HT1080 (cell line): Measurements from ENCODE around the gene EXOSC10. TPM values are rescaled to one million over a fixed set of nuclear protein-coding genes. Genes with fewer than 3 reads are reported as not detected.
"Not testable (repeated sequence)": the region's sequence is repeated elsewhere in the genome, so short reads cannot be mapped to it uniquely, and the experiment has no call there.

Experiments used
- DNase-seq: peaks from one replicate; pipeline ENCODE4 v3.0.0-alpha.2; 2015; ENCODE audit warnings: low read depth
- total RNA-seq: library from RNA; depleted of rRNA; stranded (reverse); fragments of >200 nt; shearing (Covaris generic); gene quantifications from 2 replicates; pipeline ENCODE4 v1.2.3, GENCODE V29; 2014

Gene EXOSC10
- total RNA-seq, 1 experiment from 2014 or later, result 84.8 TPM

DNA sequence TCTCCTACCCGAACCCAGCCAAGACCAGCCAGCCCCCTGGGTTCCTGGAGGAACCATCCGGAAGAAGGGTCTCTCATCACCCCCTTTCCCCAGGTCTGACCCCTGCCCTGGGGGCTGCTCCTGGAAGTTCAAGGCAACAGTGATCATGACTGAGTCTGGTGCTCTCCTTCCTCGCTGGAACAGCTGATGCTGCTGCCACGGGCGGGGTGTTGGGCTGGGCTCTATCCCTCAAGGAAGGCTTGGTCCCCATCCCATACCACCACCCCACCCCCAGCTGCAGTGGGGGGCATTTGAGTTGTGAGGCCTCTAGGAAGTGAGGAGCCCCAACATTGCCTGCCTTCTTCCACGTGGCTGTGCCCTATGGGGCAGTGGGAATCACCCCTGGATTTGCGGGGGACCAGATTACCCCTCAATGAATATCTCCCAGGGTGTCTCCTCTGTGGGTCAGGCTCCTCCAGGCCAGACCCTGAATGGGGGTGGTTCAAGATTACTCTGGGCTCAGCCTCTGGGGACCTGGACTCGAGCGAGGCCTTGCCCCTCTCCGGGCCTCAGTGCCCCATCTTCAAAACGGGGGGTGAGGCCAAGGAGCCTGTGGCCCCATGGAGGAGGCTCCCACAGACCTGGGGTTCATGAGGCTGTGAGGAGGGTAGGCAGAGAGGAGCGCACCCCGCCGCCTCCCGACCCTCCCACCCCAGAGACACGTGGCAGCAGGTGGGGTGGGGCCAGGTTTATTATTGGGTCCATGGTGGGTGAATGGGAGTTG is 55.4 kb downstream of the EXOSC10 start:
- DNase-seq, result no peak

DNA sequence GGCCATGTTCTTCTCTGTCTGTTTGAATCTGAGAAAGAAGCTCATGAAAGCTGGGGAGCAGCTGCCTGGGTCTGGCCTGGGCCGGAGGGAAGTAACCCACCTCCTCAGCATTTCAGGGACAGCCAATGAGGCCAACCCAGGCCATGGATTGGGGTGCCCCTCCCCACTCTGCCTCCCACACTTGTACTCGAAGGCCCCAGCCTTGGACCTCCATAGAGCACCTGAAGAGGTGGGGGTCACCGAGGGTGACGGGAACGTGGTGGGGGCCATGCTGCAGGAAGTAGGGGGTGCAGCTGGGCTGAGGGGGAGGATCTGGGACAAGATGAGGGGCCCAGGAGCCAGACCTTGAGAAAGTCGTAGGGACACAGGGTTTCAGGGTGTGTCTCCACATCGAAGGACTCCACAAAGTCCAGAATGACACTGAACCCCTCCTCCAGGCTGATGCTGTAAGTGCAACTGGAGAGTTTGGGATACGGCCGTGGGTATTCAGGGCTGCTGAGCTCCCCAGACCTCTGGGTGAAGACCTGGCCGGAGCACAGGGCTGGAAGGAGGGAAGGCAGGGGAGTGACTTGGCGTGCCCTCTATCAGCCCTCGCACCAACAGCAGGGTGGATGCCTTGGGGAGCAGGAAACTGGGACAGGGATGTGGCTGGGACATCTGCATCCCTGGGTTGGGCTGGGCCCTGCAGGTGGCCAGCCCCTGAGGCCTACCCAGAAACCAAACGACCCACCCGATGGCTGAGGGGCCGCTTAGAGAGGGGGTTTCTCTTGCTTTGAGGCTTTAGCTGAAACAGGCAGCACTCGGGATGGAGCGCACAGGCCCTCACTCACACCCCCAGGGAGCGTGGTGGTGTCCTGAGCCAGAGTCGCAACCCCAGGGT is 56.4 kb downstream of the EXOSC10 start:
- DNase-seq, result no peak

DNA sequence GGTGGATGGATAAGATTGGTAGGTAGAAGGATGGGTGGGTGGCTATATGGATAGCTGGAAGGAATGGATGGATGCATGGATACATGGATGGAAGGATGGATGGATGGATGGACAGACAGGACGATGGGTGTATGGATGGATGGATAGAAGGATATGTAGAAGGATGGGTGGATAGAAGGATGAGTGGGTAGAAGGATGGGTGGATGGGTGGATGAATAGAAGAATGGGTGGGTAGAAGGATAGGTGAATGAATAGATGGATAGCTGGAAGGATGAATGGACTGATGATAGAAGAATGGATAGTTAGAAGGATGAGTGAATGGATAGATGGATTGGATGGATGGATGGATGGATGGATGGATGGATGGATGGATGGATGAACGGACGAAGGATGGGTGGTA is 57.6 kb downstream of the EXOSC10 start:
- no peak for DNase-seq

DNA sequence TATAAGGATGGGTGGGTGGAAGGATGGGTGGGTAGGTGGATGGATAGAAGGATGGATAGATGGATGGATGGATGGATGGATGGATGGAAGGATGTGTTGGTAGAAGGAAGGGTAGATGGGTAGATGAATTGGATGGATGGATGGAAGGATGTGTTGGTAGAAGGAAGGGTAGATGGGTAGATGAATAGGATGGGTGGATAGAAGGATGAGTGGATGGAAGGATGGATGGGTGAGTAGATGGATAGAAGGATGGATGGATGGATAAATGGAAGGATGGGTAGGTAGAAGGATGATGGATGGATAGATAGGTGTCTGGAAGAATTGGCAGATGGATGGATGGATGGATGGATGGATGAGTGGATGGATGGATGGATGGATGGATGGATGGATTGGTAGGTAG is 58.6 kb downstream of the EXOSC10 start:
- DNase-seq, result no peak

DNA sequence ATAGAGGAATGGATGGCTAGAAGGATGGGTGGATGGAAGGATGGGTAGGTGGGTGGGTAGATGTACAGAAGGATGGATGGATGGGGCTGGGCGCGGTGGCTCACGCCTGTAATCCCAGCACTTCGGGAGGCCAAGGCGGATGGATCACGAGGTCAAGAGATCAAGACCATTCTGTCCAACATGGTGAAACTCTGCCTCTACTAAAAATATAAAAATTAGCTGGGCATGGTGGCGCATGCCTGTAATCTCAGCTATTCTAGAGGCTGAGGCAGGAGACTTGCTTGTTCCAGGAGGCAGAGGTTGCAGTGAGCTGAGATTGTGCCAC is 59.6 kb downstream of the EXOSC10 start:
- DNase-seq, result not testable (repeated sequence)

DNA sequence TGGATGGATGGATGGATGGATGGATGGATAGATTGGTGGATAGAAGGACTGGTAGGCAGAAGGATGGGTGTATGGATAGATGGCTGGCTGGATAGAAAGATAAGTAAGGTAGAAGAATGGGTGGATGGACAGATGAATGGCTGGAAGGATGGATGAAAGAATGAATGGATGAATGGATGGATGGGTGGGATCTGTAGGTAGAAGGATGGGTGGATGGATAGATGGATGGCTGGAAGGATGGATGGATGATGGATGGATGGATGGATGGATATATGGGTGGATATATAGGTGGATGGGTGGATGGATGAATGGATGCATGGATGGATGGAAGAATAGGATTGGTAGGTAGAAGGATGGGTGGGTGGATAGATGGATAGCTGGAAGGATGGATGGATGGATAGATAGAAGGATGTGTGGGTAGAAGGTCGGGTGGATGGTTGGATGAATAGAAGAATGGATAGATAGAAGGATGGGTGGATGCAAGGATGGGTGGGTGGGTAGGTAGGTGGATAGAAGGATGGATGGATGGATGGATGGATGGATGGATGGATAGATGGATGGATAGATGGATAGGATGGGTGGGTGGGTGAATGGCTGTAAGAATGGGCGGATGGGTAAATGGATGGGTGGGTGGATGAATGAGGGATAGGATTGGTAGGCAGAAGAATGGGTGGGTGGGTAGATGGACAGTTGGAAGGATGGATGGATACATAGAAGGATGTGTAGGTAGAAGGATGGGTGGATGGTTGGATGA is 60.1 kb downstream of the EXOSC10 start:
- no peak for DNase-seq

DNA sequence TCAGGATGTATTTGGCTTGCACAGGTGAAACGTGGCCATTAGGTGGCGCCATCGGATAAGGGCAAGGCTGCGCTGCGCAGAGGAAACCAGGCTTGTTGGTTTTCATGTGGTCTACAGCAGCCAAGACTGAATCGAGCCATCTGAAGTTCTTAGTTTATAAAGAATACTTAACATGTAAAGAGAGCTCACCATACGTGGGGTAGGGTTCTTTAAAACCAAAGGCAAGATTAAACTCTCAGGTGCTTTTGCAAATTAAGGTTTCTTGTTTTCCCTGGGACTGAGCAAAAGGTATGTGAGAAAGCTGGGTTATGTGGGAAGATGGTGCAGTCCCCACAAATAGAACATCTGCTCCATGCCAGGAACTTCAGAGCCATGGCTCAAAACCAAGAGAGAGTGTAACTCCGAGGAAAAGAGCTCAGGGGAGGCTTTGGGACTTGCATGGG is 61.9 kb downstream of the EXOSC10 start:
- DNase-seq, result peak; percentile 76

DNA sequence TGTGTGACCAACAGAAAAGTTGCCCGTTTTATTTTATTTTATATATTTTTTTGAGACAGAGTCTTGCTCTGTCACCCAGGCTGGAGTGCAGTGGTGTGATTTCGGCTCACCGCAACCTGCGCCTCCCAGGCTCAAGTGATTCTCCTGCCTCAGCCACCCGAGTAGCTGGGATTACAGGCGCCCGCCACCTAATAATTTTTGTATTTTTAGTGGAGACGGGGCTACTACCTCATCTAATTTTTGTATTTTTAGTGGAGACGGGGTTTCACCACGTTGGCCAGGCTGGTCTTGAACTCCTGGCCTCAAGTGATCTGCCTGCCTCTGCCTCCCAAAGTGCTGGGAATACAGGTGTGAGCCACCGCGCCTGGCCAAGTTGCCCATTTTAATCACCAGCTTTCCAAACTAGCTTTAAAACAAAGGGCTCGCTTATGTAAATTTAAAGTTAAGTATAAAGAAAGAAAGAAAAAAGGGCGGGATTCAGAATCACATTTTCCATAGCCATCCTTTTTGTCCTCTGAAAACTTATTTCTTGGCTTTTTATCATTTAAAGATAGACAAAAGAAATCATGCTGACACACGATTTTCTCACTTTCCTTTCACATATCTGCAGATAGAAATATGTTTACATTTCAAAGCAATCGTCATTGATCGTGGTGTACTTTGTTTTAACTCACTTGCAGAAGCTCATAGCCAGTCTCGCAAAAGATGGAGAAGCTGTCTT is 62.5 kb downstream of the EXOSC10 start:
- not testable (repeated sequence) for DNase-seq

DNA sequence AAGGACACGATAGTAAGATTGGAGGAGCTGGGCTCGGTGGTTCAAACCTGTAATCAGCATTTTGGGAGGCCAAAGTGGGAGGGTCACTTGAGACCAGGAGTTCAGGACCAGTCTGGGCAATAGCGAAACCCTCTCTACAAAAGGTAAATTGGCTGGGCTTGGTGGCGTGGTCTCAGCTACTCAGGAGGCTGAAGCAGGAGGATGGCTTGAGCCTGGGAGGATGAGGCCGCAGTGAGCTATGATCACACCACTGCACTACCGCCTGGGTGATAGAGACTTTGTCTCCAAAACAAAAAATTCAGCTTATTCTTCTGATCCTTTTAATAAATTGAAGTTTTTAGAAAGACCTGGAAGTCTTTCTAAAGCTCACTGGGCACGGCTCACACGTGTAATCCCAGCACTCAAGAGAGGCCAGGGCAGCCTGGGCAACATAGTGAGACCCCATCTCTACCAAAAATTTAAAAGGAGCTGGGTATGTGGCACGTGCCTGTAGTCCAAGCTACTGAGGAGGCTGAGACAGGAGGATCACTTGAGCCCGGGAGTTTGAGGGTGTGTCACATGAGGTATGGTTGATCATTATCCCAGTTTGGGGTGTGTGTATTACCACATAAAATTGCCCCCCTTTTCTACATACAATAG is 67.9 kb downstream of the EXOSC10 start:
- DNase-seq, result no peak

DNA sequence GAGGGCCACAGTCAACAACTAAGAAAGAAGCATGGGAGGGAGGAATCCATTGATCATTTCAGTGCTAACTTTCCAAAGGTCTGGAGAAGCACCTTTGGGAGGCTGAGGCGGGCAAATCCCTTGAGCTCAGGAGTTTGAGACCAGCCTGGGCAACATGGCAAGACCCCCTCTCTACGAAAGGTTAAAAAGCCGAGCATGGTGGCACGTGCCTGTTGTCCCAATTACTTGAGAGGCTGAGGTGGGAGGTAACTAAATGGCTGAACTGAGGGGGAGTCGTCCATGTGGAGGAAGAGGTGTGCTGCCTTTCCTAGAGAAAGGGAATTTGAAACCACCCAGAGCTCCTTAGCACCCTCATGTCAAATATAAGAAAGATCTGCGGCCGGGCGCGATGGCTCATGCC is 68.8 kb downstream of the EXOSC10 start:
- no peak for DNase-seq

DNA sequence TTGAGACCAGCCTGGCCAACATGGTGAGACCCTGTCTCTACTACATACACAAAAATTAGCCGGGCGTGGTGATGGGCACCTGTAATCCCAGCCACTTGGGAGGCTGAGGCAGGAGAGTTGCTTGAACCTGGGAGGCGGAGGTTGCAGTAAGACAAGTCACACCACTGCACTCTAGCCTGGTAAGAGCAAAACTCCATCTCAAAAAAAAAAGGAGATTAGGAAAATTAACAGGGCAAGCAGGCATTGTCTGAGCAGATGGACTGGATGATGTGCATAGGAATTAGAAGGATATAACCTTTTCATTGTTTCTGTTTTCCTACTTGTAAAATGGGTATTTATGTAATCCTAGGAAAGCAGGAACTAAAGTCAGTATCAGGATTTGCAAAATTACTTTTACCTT is 71.7 kb downstream of the EXOSC10 start:
- no peak for DNase-seq

DNA sequence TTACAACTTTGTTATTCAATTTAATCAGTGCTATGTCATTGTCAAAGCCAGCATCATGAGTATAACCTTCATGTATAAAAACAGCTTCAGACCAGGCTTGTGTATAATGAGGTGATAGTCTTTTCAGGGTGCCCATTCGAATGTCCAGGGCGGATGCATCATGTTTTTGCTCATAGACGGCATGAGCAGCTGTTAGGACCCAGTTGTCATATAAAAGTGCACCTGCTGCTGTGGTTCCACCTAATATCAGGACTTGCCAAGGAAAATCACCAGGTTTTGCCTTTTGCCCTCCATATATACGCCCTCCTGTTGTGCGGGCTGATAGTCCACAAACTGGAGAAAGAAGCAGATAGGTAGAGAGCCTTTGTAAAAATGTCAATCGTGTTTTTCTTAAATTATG is 72.4 kb downstream of the EXOSC10 start:
- DNase-seq, result no peak

DNA sequence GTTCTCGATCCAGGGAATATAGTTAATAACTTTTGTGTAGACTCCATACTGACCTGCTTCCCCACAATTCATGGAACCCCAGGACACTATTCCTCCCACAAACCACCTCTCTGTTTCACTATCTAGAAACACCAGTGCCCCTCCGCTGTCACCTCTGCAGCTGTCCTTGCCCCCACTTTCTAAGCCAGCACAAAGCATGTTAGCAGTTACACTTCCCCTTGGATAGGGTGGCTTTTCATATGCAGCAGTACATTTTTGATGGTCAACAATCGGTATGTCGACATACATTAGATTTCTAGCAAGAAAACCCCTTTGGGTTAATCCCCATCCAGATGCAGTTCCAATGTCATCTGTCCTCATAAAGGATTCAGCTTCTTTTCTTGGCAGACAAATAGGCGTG is 72.8 kb downstream of the EXOSC10 start:
- DNase-seq, result no peak

DNA sequence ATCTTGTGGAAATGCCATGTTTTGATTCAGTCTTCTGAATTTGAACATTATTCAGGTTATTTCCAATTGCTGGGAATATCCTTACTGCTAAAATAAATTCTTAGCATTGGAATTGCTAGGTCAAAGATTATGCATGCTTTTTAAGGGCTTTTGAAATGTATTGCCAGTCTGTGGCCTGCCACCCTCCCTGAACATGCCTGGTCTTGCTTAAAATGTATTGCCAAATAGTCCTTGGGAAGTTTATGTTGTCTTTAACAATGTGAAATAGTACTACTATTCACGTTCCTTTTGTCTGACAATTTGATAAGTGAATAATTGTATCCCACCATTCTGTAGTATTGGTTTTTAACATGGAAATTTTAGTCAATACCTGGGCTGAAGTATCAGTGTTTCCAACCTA is 73.6 kb downstream of the EXOSC10 start:
- no peak for DNase-seq

DNA sequence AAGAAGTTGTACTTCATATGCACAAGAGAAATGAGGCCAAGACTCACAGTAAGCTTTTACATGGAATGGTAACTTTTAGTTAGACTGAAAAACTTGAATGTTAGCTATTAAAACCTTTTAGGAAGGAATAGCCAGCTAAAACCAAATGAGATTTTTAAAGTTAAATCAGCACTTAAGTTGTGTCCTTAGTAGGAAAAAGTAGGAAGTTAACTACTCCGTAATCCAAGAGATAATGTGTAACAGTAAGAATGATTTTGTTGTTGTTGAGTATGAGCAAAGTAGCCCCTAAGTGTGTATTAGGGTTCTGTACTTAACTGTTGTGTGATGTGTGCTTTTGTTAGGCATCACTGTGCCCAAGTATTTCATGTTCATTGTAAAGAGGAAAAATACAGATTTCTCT is 74.1 kb downstream of the EXOSC10 start:
- no peak for DNase-seq

DNA sequence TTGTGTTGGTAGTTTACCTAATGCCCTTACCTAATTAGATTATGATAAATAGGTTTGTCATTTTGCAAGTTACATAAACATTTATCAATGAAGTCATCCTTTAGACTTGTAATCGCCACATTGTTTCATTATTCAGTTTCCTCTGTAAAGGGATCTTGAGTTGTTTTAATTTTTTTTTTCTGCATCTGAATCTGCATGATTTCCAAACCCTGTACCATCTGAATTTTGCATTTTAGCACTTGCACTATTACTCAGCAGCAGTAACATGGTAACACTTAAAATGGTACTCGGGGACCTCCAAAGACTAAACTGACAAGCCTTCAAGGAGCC is 74.8 kb downstream of the EXOSC10 start:
- DNase-seq, result no peak

DNA sequence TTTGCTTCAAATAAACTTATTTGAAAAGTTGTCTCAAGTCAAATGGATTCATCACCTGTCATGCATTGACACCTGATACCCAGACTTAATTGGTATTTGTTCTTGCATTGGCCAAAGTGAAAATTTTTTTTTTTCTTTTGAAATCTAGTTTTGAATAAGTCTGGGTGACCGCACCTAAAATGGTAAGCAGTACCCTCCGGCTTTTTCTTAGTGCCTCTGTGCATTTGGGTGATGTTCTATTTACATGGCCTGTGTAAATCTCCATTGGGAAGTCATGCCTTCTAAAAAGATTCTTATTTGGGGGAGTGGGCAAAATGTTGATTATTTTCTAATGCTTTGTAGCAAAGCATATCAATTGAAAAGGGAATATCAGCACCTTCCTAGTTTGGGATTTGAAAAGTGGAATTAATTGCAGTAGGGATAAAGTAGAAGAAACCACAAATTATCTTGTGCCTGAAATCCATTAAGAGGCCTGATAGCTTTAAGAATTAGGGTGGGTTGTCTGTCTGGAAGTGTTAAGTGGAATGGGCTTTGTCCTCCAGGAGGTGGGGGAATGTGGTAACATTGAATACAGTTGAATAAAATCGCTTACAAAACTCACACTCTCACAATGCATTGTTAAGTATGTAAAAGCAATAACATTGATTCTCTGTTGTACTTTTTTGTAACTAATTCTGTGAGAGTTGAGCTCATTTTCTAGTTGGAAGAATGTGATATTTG is 75.4 kb downstream of the EXOSC10 start:
- DNase-seq, result no peak

DNA sequence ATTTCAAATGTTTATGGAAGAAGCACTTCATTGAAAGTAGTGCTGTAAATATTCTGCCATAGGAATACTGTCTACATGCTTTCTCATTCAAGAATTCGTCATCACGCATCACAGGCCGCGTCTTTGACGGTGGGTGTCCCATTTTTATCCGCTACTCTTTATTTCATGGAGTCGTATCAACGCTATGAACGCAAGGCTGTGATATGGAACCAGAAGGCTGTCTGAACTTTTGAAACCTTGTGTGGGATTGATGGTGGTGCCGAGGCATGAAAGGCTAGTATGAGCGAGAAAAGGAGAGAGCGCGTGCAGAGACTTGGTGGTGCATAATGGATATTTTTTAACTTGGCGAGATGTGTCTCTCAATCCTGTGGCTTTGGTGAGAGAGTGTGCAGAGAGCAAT is 76.5 kb downstream of the EXOSC10 start:
- no peak for DNase-seq

DNA sequence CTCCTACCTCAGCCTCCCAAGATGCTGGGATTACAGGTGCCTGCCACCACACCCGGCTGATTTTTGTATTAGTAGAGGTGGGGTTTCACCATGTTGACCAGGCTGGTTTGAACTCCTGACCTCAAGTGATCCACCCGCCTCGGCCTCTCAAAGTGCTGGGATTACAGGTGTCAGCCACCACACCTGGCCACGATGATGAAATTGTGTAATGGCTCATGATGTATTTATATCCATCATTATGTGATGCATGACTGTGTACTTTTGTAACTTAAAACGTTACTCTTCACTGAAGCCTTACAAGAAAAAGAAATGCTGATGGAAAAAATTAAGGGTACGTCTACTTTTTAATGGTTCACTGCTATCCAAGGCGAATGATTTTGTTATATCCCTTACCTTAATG is 79.7 kb downstream of the EXOSC10 start:
- DNase-seq, result no peak

DNA sequence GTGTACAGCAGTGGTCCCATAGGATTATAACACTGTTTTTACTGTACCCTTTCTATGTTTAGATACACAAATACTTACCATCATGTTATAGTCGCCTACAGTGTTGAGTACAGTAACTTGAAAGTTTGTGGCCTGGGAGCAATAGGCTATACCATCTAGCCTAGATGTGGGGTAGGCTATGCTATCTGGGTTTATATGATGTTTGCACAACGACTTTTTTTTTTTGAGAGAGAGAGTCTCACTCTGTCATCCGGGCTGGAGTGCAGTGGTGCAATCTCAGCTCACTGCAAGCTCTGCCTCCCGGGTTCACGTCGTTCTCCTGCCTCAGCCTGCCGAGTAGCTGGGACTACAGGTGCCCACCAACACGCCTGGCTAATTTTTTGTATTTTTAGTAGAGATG is 80.3 kb downstream of the EXOSC10 start:
- not testable (repeated sequence) for DNase-seq
